Fibroblast of the aortic adventitia (primary cell): Measurements from ENCODE around the gene DENND5A. TPM values are rescaled to one million over a fixed set of nuclear protein-coding genes. Genes with fewer than 3 reads are reported as not detected.
"Not testable (repeated sequence)": the region's sequence is repeated elsewhere in the genome, so short reads cannot be mapped to it uniquely, and the experiment has no call there.

Experiments
- DNase-seq: peaks from one replicate; pipeline ENCODE4 v3.0.0-alpha.2; 2010; ENCODE audit warnings: low read depth
- H3K4me3 ChIP-seq: 2 replicates; pipeline ENCODE4 v1.5.1; 2011; ENCODE audit warnings: low read depth, mild to moderate bottlenecking, control low read depth, low read length, moderate library complexity
- CTCF ChIP-seq: IDR thresholded peaks from 2 replicates; pipeline ENCODE4 v1.5.1; 2011; ENCODE audit warnings: mild to moderate bottlenecking, low read length, control low read depth, inconsistent platforms; ENCODE audit not compliant: insufficient read depth
- total RNA-seq: library from RNA; depleted of rRNA; stranded (reverse); fragments of >200 nt; gene quantifications from 2 replicates; pipeline ENCODE4 v1.2.3, GENCODE V29; 2012; ENCODE audit warnings: low replicate concordance

DENND5A gene
- total RNA-seq, 1 donor: 105 TPM

GRCh38 chr11:9203691-9204311 lies 61.3 kb downstream of the DENND5A start:
- TF ChIP-seq CTCF: no peak
- no peak overlapping the region for H3K4me3 ChIP-seq
- DNase-seq: no peak

GRCh38 chr11:9201372-9202162 lies 63.6 kb downstream of the DENND5A start:
- no peak for TF ChIP-seq CTCF
- H3K4me3 ChIP-seq: no peak overlapping the region
- no peak for DNase-seq

- H3K4me3 ChIP-seq: no peak overlapping the region
- no peak for DNase-seq
- TF ChIP-seq CTCF: no peak
Measured at GRCh38 chr11:9200471-9200870, 64.7 kb downstream of the DENND5A start.

- no peak for DNase-seq
- H3K4me3 ChIP-seq: no peak overlapping the region
- TF ChIP-seq CTCF: no peak
Measured at GRCh38 chr11:9193316-9193715, 71.8 kb downstream of the DENND5A start.

GRCh38 chr11:9192561-9192960 lies 72.6 kb downstream of the DENND5A start:
- no peak for TF ChIP-seq CTCF
- no peak overlapping the region for H3K4me3 ChIP-seq
- no peak for DNase-seq

- not testable (repeated sequence) for DNase-seq, H3K4me3 ChIP-seq
Measured at GRCh38 chr11:9190326-9191016, 74.7 kb downstream of the DENND5A start.

- H3K4me3 ChIP-seq, DNase-seq: not testable (repeated sequence)
Measured at GRCh38 chr11:9188860-9189259, 76.3 kb downstream of the DENND5A start.

- no peak overlapping the region for H3K4me3 ChIP-seq
- no peak for TF ChIP-seq CTCF
- no peak for DNase-seq
Measured at GRCh38 chr11:9187616-9188015, 77.5 kb downstream of the DENND5A start.
